ENCODE measurements around the gene WFS1.

Gene WFS1

DNA sequence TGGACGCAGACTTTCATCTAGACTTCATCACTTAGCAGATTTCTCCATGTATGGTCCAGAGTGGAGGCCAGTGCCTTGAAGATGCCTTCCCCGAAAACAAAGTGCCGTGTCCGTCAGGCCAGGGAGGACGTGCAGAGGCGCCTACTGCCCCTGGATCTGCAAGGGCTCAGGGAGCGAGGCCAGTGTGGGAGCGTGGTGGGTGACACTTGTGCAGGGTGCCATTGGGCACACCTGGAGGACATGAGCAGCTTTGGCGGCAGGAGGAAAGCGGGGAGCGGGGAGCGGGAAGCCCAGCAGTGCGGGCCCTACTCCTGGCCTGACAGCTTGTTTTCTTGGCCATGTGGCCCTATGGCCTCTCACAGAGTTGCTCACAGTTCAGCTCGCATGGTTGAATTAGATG is 25.8 kb downstream of the WFS1 start:
- FAIRE-seq, result no peak
- no peak for DNase-seq (ENCODE audit: insufficient read length, low spot score)
- TF ChIP-seq POU2F2 (IDR thresholded peaks at IDR 0.05; ENCODE audit: low read depth, low read length) (no peak), POLR2AphosphoS5 (IDR thresholded peaks at IDR 0.05; ENCODE audit: low read depth, low read length) (no peak), SPI1 (IDR thresholded peaks at IDR 0.05; ENCODE audit: low read depth, low read length) (no peak), PAX5 (IDR thresholded peaks at IDR 0.05; ENCODE audit: insufficient read depth, low read length, severe bottlenecking) (no peak), TAF1 (IDR thresholded peaks at IDR 0.05; ENCODE audit: low read depth, low read length) (no peak), POLR2A (IDR thresholded peaks at IDR 0.05; ENCODE audit: low read depth, low read length) (no peak)

DNA sequence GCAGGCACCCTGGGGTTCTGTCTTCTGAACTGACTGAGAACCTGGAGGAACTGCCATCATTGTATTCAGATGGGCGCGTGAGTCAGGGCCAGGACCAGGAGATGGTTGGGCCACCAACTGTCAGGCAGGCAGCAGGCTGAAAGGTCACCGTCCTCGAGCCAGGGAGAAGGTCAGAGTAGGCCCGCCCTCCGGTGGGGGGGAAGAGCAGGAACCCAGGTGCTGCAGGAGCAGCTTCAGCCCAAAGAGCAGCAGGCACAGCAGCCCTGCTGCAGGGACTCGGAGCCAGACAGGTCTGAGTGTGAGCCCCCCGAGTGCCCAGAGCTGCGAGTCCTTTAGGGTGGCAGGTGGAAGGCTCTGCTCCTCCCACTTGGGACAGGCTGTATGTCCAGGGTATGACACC is 26.4 kb downstream of the WFS1 start:
- no peak for TF ChIP-seq PAX5 (IDR thresholded peaks at IDR 0.05; ENCODE audit: insufficient read depth, low read length, severe bottlenecking)
- no peak for TF ChIP-seq POU2F2 (IDR thresholded peaks at IDR 0.05; ENCODE audit: low read depth, low read length)
- no peak for TF ChIP-seq POLR2A (IDR thresholded peaks at IDR 0.05; ENCODE audit: low read depth, low read length)
- FAIRE-seq (no peak), DNase-seq (ENCODE audit: insufficient read length, low spot score) (no peak)

DNA sequence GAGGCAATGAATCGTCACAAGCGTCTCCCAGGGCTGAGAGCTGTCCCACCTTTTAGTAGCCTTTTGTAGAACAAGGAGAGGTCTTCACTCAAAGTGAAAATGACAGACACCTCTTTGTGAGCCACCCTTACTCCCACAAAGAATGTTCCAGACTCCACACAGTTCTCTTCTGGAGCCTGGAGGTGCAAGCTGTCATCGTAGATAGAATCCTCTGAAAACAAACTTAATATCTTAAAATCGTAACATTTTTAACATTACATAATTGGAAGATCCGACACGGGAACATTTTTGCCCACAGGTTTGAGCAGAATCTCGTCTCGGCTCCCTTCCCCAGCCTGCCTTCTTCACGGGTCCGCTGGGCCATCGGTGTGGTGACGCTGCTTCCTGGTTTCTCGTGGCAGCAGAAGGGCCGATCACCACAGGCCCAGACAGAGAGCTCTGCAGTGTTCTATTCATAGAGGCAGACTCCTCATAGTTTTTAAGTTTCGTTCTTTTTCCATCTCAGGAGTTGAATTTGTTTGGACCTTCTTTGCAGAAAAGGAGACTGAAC is 27.7 kb downstream of the WFS1 start:
- no peak for DNase-seq (ENCODE audit: insufficient read length, low spot score)
- FAIRE-seq, result no peak
- TF ChIP-seq SPI1 (IDR thresholded peaks at IDR 0.05; ENCODE audit: low read depth, low read length) (no peak), TAF1 (IDR thresholded peaks at IDR 0.05; ENCODE audit: low read depth, low read length) (no peak), PAX5 (IDR thresholded peaks at IDR 0.05; ENCODE audit: insufficient read depth, low read length, severe bottlenecking) (no peak), POLR2A (IDR thresholded peaks at IDR 0.05; ENCODE audit: low read depth, low read length) (no peak), POU2F2 (IDR thresholded peaks at IDR 0.05; ENCODE audit: low read depth, low read length) (no peak), POLR2AphosphoS5 (IDR thresholded peaks at IDR 0.05; ENCODE audit: low read depth, low read length) (no peak)

DNA sequence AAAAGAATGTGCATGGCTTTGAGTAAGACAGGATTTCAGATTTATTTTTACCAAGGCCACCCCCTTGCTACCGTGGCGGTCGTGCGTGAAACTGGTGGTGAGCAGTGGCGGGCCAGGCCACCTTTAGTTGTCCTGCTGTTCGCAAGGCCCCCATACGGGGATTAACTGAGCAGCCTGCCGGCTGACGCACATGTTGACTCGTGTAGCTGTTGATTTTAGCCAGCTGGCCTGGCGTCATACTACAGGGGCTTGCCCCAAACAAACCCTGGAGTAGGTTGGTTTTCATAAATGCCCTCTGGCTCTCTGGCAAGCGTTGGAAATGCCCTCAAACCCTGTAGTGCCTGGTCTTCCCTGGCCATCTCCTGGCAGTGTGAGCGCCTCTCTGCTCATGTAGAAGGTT is 28.4 kb downstream of the WFS1 start:
- TF ChIP-seq POLR2A (IDR thresholded peaks at IDR 0.05; ENCODE audit: low read depth, low read length) (no peak), SPI1 (IDR thresholded peaks at IDR 0.05; ENCODE audit: low read depth, low read length) (no peak), PAX5 (IDR thresholded peaks at IDR 0.05; ENCODE audit: insufficient read depth, low read length, severe bottlenecking) (no peak), POU2F2 (IDR thresholded peaks at IDR 0.05; ENCODE audit: low read depth, low read length) (no peak), POLR2AphosphoS5 (IDR thresholded peaks at IDR 0.05; ENCODE audit: low read depth, low read length) (no peak), TAF1 (IDR thresholded peaks at IDR 0.05; ENCODE audit: low read depth, low read length) (no peak)
- no peak for FAIRE-seq
- DNase-seq (ENCODE audit: insufficient read length, low spot score), result no peak

DNA sequence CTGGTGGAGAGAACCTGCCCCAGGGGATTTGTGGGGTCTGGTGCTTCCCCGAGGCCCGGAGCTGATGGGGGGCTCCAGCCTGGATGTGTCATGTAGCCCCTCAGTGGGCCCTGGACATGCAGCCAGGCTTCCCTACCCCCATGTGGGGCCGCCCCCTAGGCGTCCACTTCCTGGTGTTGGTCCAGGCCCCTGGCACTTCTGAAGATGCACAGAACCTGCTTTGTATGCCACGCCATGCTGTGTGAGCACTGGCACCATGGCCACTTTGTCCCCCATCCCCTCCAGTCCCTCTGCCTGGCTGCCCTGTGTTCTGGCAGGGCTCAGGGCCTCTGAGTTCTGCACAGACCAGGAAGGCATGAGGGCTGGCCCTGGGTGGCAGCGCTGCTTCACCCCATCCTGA is 29.2 kb downstream of the WFS1 start:
- FAIRE-seq (no peak), DNase-seq (ENCODE audit: insufficient read length, low spot score) (no peak)
- TF ChIP-seq TAF1 (IDR thresholded peaks at IDR 0.05; ENCODE audit: low read depth, low read length) (no peak), POLR2A (IDR thresholded peaks at IDR 0.05; ENCODE audit: low read depth, low read length) (no peak), POU2F2 (IDR thresholded peaks at IDR 0.05; ENCODE audit: low read depth, low read length) (no peak), POLR2AphosphoS5 (IDR thresholded peaks at IDR 0.05; ENCODE audit: low read depth, low read length) (no peak), PAX5 (IDR thresholded peaks at IDR 0.05; ENCODE audit: insufficient read depth, low read length, severe bottlenecking) (no peak), SPI1 (IDR thresholded peaks at IDR 0.05; ENCODE audit: low read depth, low read length) (no peak)

DNA sequence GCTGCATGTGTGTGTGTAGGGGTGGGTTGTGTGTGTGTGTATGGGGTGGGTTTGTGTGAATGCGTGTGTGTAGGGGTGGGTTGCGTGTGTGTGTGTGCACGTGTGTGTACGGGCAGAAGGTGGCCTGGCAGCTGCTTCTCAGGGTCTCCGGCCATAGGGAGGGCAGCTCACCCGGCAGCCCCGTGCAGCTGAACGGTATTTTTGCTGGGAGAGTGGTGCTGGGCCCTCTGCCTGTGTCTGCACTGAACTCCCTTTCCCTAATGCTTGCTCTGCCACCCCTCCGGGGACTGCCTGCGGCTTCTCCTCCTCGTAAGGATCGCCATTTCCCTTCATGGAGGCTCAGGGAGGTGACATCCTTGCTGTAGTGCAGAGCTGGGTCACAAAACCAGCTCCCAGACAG is 30.2 kb downstream of the WFS1 start:
- FAIRE-seq, result no peak
- DNase-seq (ENCODE audit: insufficient read length, low spot score), result no peak
- TF ChIP-seq PAX5 (IDR thresholded peaks at IDR 0.05; ENCODE audit: insufficient read depth, low read length, severe bottlenecking) (no peak), POLR2AphosphoS5 (IDR thresholded peaks at IDR 0.05; ENCODE audit: low read depth, low read length) (no peak), POU2F2 (IDR thresholded peaks at IDR 0.05; ENCODE audit: low read depth, low read length) (no peak), POLR2A (IDR thresholded peaks at IDR 0.05; ENCODE audit: low read depth, low read length) (no peak), TAF1 (IDR thresholded peaks at IDR 0.05; ENCODE audit: low read depth, low read length) (no peak), SPI1 (IDR thresholded peaks at IDR 0.05; ENCODE audit: low read depth, low read length) (no peak)

DNA sequence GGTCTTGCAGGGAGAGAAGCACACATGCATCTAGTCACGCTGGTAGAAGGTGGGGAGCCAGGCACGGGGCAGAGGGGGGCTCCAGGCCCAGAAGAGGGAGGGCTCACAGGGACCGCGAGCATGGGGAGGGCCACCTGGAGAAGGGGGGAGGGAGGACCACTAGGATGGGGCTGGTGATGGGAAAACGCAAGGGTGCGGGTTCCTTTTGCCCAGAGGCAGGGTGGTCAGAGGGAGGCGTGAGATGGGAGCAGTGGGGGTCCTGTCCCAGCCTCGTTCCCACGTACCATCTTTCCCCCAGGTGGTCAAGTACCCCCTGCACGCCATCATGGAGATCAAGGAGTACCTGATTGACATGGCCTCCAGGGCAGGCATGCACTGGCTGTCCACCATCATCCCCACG is 30.7 kb downstream of the WFS1 start:
- no peak for TF ChIP-seq POU2F2 (IDR thresholded peaks at IDR 0.05; ENCODE audit: low read depth, low read length)
- DNase-seq (ENCODE audit: insufficient read length, low spot score), result no peak
- no peak for FAIRE-seq

DNA sequence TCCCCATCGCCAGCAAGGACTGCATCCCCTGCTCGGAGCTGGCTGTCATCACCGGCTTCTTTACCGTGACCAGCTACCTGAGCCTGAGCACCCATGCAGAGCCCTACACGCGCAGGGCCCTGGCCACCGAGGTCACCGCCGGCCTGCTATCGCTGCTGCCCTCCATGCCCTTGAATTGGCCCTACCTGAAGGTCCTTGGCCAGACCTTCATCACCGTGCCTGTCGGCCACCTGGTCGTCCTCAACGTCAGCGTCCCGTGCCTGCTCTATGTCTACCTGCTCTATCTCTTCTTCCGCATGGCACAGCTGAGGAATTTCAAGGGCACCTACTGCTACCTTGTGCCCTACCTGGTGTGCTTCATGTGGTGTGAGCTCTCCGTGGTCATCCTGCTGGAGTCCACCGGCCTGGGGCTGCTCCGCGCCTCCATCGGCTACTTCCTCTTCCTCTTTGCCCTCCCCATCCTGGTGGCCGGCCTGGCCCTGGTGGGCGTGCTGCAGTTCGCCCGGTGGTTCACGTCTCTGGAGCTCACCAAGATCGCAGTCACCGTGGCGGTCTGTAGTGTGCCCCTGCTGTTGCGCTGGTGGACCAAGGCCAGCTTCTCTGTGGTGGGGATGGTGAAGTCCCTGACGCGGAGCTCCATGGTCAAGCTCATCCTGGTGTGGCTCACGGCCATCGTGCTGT is 31.5 kb downstream of the WFS1 start:
- DNase-seq (ENCODE audit: insufficient read length, low spot score), result no peak
- FAIRE-seq, result no peak
- TF ChIP-seq POLR2A (IDR thresholded peaks at IDR 0.05; ENCODE audit: low read depth, low read length), result no peak
- TF ChIP-seq POU2F2 (IDR thresholded peaks at IDR 0.05; ENCODE audit: low read depth, low read length), result no peak
- TF ChIP-seq SPI1 (IDR thresholded peaks at IDR 0.05; ENCODE audit: low read depth, low read length), result no peak
- no peak for TF ChIP-seq POLR2AphosphoS5 (IDR thresholded peaks at IDR 0.05; ENCODE audit: low read depth, low read length)
- no peak for TF ChIP-seq PAX5 (IDR thresholded peaks at IDR 0.05; ENCODE audit: insufficient read depth, low read length, severe bottlenecking)
- TF ChIP-seq TAF1 (IDR thresholded peaks at IDR 0.05; ENCODE audit: low read depth, low read length), result no peak

DNA sequence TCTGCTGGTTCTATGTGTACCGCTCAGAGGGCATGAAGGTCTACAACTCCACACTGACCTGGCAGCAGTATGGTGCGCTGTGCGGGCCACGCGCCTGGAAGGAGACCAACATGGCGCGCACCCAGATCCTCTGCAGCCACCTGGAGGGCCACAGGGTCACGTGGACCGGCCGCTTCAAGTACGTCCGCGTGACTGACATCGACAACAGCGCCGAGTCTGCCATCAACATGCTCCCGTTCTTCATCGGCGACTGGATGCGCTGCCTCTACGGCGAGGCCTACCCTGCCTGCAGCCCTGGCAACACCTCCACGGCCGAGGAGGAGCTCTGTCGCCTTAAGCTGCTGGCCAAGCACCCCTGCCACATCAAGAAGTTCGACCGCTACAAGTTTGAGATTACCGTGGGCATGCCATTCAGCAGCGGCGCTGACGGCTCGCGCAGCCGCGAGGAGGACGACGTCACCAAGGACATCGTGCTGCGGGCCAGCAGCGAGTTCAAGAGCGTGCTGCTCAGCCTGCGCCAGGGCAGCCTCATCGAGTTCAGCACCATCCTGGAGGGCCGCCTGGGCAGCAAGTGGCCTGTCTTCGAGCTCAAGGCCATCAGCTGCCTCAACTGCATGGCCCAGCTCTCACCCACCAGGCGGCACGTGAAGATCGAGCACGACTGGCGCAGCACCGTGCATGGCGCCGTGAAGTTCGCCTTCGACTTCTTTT is 32.2 kb downstream of the WFS1 start:
- no peak for DNase-seq (ENCODE audit: insufficient read length, low spot score)
- TF ChIP-seq SPI1 (IDR thresholded peaks at IDR 0.05; ENCODE audit: low read depth, low read length), result no peak
- TF ChIP-seq POLR2A (IDR thresholded peaks at IDR 0.05; ENCODE audit: low read depth, low read length), result no peak
- TF ChIP-seq PAX5 (IDR thresholded peaks at IDR 0.05; ENCODE audit: insufficient read depth, low read length, severe bottlenecking), result no peak
- no peak for TF ChIP-seq POU2F2 (IDR thresholded peaks at IDR 0.05; ENCODE audit: low read depth, low read length)
- TF ChIP-seq TAF1 (IDR thresholded peaks at IDR 0.05; ENCODE audit: low read depth, low read length), result no peak
- no peak for TF ChIP-seq POLR2AphosphoS5 (IDR thresholded peaks at IDR 0.05; ENCODE audit: low read depth, low read length)
- FAIRE-seq, result no peak
